ENCODE data around the gene C10orf143.
"Not testable (repeated sequence)": the region's sequence is repeated elsewhere in the genome, so short reads cannot be mapped to it uniquely, and the experiment has no call there.

Gene C10orf143

GRCh38 chr10:130090565-130090964, 20.1 kb downstream of the C10orf143 start:
- Mint-ChIP-seq H3K36me3 (peaks cover 46 to 58% of the 10 kb centered on the region in 2 donors), H3K9me3 (peaks cover 12 to 19% of the 10 kb centered on the region in 2 donors)
- H3K4me1 Mint-ChIP-seq; H3K4me3 Mint-ChIP-seq; DNase-seq; ATAC-seq (replicated peaks); H3K27me3 Mint-ChIP-seq; H3K27ac Mint-ChIP-seq: not testable (repeated sequence)

GRCh38 chr10:130080461-130080814, 30.2 kb downstream of the C10orf143 start:
- no peak for DNase-seq
- Mint-ChIP-seq H3K9me3 (peaks cover 0 to 6% of the 10 kb centered on the region in 2 donors), H3K27ac (no peak overlapping the region), H3K36me3 (peaks cover 16 to 41% of the 10 kb centered on the region in 2 donors), H3K4me1 (peaks cover 0 to 2% of the 10 kb centered on the region in 2 donors), H3K4me3 (no peak overlapping the region), H3K27me3 (no peaks in the 10 kb centered on the region)
- ATAC-seq (replicated peaks), result no peak

GRCh38 chr10:130079614-130080460, 30.8 kb downstream of the C10orf143 start:
- ATAC-seq (replicated peaks) (no peak), DNase-seq (no peak)
- Mint-ChIP-seq H3K27me3 (no peaks in the 10 kb centered on the region), H3K27ac (no peak overlapping the region), H3K36me3 (peaks cover 17 to 40% of the 10 kb centered on the region in 2 donors), H3K9me3 (peaks cover 0 to 6% of the 10 kb centered on the region in 2 donors), H3K4me1 (no peaks in the 10 kb centered on the region), H3K4me3 (no peak overlapping the region)

GRCh38 chr10:130078120-130078519, 32.5 kb downstream of the C10orf143 start:
- H3K27me3 Mint-ChIP-seq, result no peaks in the 10 kb centered on the region
- DNase-seq (no peak), ATAC-seq (replicated peaks) (no peak)
- H3K27ac Mint-ChIP-seq, result no peak overlapping the region
- H3K4me1 Mint-ChIP-seq, result no peaks in the 10 kb centered on the region
- peaks cover 4 to 6% of the 10 kb centered on the region in 2 donors for H3K9me3 Mint-ChIP-seq
- no peak overlapping the region for H3K4me3 Mint-ChIP-seq
- H3K36me3 Mint-ChIP-seq, result peaks cover 29 to 50% of the 10 kb centered on the region in 2 donors

- no peak for ATAC-seq (replicated peaks)
- no peak overlapping the region for H3K27ac Mint-ChIP-seq
- no peak for DNase-seq
- peaks cover 10 to 13% of the 10 kb centered on the region in 2 donors for H3K9me3 Mint-ChIP-seq
- no peak overlapping the region for H3K4me3 Mint-ChIP-seq
- H3K27me3 Mint-ChIP-seq, result no peaks in the 10 kb centered on the region
- peaks cover 29 to 50% of the 10 kb centered on the region in 2 donors for H3K36me3 Mint-ChIP-seq
- H3K4me1 Mint-ChIP-seq, result no peaks in the 10 kb centered on the region
Observed at GRCh38 chr10:130076681-130077080, 33.9 kb downstream of the C10orf143 start.

- Mint-ChIP-seq H3K27ac (no peak overlapping the region), H3K36me3 (peaks cover 28 to 50% of the 10 kb centered on the region in 2 donors), H3K4me3 (no peak overlapping the region), H3K4me1 (no peaks in the 10 kb centered on the region), H3K27me3 (no peaks in the 10 kb centered on the region), H3K9me3 (peaks cover 10 to 13% of the 10 kb centered on the region in 2 donors)
- no peak for DNase-seq
- ATAC-seq (replicated peaks), result no peak
Observed at GRCh38 chr10:130074639-130075038, 36.0 kb downstream of the C10orf143 start.

- ATAC-seq (replicated peaks) (no peak), DNase-seq (no peak)
- Mint-ChIP-seq H3K9me3 (peaks cover 10 to 13% of the 10 kb centered on the region in 2 donors), H3K27ac (no peak overlapping the region), H3K27me3 (no peaks in the 10 kb centered on the region), H3K4me1 (no peaks in the 10 kb centered on the region), H3K36me3 (peaks cover 28 to 50% of the 10 kb centered on the region in 2 donors), H3K4me3 (no peak overlapping the region)
Observed at GRCh38 chr10:130073912-130074311, 36.7 kb downstream of the C10orf143 start.

- peaks cover 0 to 5% of the 10 kb centered on the region in 2 donors for H3K4me1 Mint-ChIP-seq
- H3K9me3 Mint-ChIP-seq, result peaks cover 10 to 13% of the 10 kb centered on the region in 2 donors
Observed at GRCh38 chr10:130072247-130072646, 38.4 kb downstream of the C10orf143 start.

GRCh38 chr10:130067893-130068292, 42.7 kb downstream of the C10orf143 start:
- DNase-seq (no peak), ATAC-seq (replicated peaks) (no peak)
- Mint-ChIP-seq H3K4me1 (peaks cover 0 to 7% of the 10 kb centered on the region in 2 donors), H3K27ac (no peak overlapping the region), H3K27me3 (no peaks in the 10 kb centered on the region), H3K4me3 (no peak overlapping the region), H3K9me3 (peaks cover 4 to 6% of the 10 kb centered on the region in 2 donors), H3K36me3 (peaks cover 24 to 32% of the 10 kb centered on the region in 2 donors)

More at GRCh38 chr10:130072247-130072646, 38.4 kb downstream of the C10orf143 start:
- no peak for DNase-seq
- no peak overlapping the region for H3K27ac Mint-ChIP-seq
- peaks cover 33 to 52% of the 10 kb centered on the region in 2 donors for H3K36me3 Mint-ChIP-seq
- no peak overlapping the region for H3K4me3 Mint-ChIP-seq
- ATAC-seq (replicated peaks), result no peak
- no peaks in the 10 kb centered on the region for H3K27me3 Mint-ChIP-seq

GRCh38 chr10:130066743-130067142, 43.9 kb downstream of the C10orf143 start:
- ATAC-seq (replicated peaks) (no peak), DNase-seq (no peak)
- Mint-ChIP-seq H3K27ac (no peak overlapping the region), H3K4me3 (no peak overlapping the region), H3K9me3 (no peaks in the 10 kb centered on the region), H3K36me3 (peaks cover 23 to 30% of the 10 kb centered on the region in 2 donors), H3K27me3 (no peaks in the 10 kb centered on the region), H3K4me1 (peaks cover 0 to 7% of the 10 kb centered on the region in 2 donors)

- Mint-ChIP-seq H3K9me3 (no peaks in the 10 kb centered on the region), H3K36me3 (peaks cover 23 to 33% of the 10 kb centered on the region in 2 donors), H3K4me3 (no peak overlapping the region), H3K27me3 (no peaks in the 10 kb centered on the region), H3K27ac (no peak overlapping the region), H3K4me1 (peaks cover 0 to 7% of the 10 kb centered on the region in 2 donors)
- DNase-seq, result no peak
- no peak for ATAC-seq (replicated peaks)
Observed at GRCh38 chr10:130065251-130065650, 45.4 kb downstream of the C10orf143 start.

- H3K4me3 Mint-ChIP-seq, result no peak overlapping the region
- peaks cover 23 to 33% of the 10 kb centered on the region in 2 donors for H3K36me3 Mint-ChIP-seq
- peaks cover 0 to 7% of the 10 kb centered on the region in 2 donors for H3K4me1 Mint-ChIP-seq
- DNase-seq, result no peak
- H3K27ac Mint-ChIP-seq, result no peak overlapping the region
- no peak for ATAC-seq (replicated peaks)
- H3K27me3 Mint-ChIP-seq, result no peaks in the 10 kb centered on the region
- no peaks in the 10 kb centered on the region for H3K9me3 Mint-ChIP-seq
Observed at GRCh38 chr10:130064783-130065182, 45.8 kb downstream of the C10orf143 start.

GRCh38 chr10:130062976-130063375, 47.7 kb downstream of the C10orf143 start:
- ATAC-seq (replicated peaks) (no peak), DNase-seq (no peak)
- no peak overlapping the region for H3K27ac Mint-ChIP-seq
- H3K9me3 Mint-ChIP-seq, result no peaks in the 10 kb centered on the region
- H3K36me3 Mint-ChIP-seq, result peaks cover 23 to 33% of the 10 kb centered on the region in 2 donors
- H3K4me3 Mint-ChIP-seq, result no peak overlapping the region
- peaks cover 0 to 9% of the 10 kb centered on the region in 2 donors for H3K4me1 Mint-ChIP-seq
- H3K27me3 Mint-ChIP-seq, result no peaks in the 10 kb centered on the region

GRCh38 chr10:130062201-130062600, 48.4 kb downstream of the C10orf143 start:
- Mint-ChIP-seq H3K36me3 (peaks cover 17 to 28% of the 10 kb centered on the region in 2 donors), H3K9me3 (no peaks in the 10 kb centered on the region), H3K27me3 (no peaks in the 10 kb centered on the region), H3K4me3 (no peak overlapping the region), H3K27ac (no peak overlapping the region), H3K4me1 (peaks cover 0 to 4% of the 10 kb centered on the region in 2 donors)
- ATAC-seq (replicated peaks) (no peak), DNase-seq (no peak)

GRCh38 chr10:130061760-130062159, 48.9 kb downstream of the C10orf143 start:
- peaks cover 16 to 28% of the 10 kb centered on the region in 2 donors for H3K36me3 Mint-ChIP-seq
- H3K4me3 Mint-ChIP-seq, result no peak overlapping the region
- H3K9me3 Mint-ChIP-seq, result no peaks in the 10 kb centered on the region
- H3K4me1 Mint-ChIP-seq, result peaks cover 0 to 2% of the 10 kb centered on the region in 2 donors
- no peak for DNase-seq
- H3K27me3 Mint-ChIP-seq, result no peaks in the 10 kb centered on the region
- no peak overlapping the region for H3K27ac Mint-ChIP-seq
- no peak for ATAC-seq (replicated peaks)

Measured in stimulated activated naive B cell treated with anti-CD40 and anti-IgM and Interleukin-4, amounts not matched to agents 10 μg/mL and 1 μg/mL and 100 μg/mL, for 72 hours (primary cell).